GM12878 (cell line): Measurements from ENCODE around the gene PRKG1.

Experiments
- ESRRA ChIP-seq: IDR thresholded peaks from 2 replicates; pipeline ENCODE4 v1.6.1; 2012; ENCODE audit warnings: mild to moderate bottlenecking, low read length, improper control_type of control experiment
- POLR2A ChIP-seq: IDR thresholded peaks from 2 replicates; pipeline ENCODE4 v1.6.1; 2011; ENCODE audit warnings: low read depth, mild to moderate bottlenecking, low read length
- SMC3 ChIP-seq: IDR thresholded peaks from 2 replicates; pipeline ENCODE4 v1.6.1; 2011; ENCODE audit warnings: low read length, improper control_type of control experiment, borderline replicate concordance
- TF ChIP-seq, protein P1 (sequence below), 3 experiments: IDR thresholded peaks in 2 of 3; conservative IDR thresholded peaks in 1 of 3; 2 replicates each; pipeline ENCODE4 v1.5.1; 2011; ENCODE audit warnings: low read depth in 3 of 3, low read length in 3 of 3, mild to moderate bottlenecking in 3 of 3, control low read depth in 2 of 3, moderate library complexity in 2 of 3, inconsistent platforms in 1 of 3, mixed read lengths in 1 of 3; ENCODE audit not compliant: control insufficient read depth in 2 of 3, insufficient read depth in 1 of 3; ENCODE audit errors: extremely low read depth in 1 of 3

DNA sequence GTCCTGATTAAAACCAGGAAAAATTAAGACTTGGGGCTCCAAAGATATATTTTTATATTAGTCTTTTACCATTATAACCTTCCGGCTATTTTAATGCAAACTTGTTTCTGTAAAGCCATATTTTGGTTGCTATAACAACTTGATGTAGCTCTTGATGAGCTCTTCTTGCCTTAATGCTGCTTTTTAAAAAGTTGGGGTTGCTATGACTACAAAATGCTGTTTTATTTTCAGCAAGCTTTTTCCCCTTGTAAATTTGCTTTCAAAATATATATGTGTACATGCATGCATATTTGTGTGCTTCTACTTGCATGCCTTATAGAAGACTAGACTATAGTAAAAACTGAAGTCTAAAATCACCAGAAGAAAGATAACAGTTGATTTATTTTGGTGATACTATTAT, 525.4 kb downstream of the PRKG1 start:
- TF ChIP-seq, protein P1, sequence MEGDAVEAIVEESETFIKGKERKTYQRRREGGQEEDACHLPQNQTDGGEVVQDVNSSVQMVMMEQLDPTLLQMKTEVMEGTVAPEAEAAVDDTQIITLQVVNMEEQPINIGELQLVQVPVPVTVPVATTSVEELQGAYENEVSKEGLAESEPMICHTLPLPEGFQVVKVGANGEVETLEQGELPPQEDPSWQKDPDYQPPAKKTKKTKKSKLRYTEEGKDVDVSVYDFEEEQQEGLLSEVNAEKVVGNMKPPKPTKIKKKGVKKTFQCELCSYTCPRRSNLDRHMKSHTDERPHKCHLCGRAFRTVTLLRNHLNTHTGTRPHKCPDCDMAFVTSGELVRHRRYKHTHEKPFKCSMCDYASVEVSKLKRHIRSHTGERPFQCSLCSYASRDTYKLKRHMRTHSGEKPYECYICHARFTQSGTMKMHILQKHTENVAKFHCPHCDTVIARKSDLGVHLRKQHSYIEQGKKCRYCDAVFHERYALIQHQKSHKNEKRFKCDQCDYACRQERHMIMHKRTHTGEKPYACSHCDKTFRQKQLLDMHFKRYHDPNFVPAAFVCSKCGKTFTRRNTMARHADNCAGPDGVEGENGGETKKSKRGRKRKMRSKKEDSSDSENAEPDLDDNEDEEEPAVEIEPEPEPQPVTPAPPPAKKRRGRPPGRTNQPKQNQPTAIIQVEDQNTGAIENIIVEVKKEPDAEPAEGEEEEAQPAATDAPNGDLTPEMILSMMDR (IDR thresholded peaks at IDR 0.05 in 2 of 3, conservative IDR thresholded peaks at IDR 0.05 in 1 of 3; ENCODE audit: control insufficient read depth in 2 of 3, extremely low read depth in 1 of 3, insufficient read depth in 1 of 3, low read depth in 3 of 3, low read length in 3 of 3), result no peak
- no peak for TF ChIP-seq POLR2A
- no peak for TF ChIP-seq ESRRA
- no peak for TF ChIP-seq SMC3
